HG03442 (cell line): ENCODE results near the gene PCYT2.
"Not testable (repeated sequence)": the region's sequence is repeated elsewhere in the genome, so short reads cannot be mapped to it uniquely, and the experiment has no call there.

ENCODE experiments used
- ATAC-seq: cut with Tn5 transposase; IDR thresholded peaks from one replicate; pipeline ENCODE4 v1.9.1; 2021; ENCODE audit warnings: mild to moderate bottlenecking, moderate library complexity; ENCODE audit not compliant: unreplicated experiment

Gene PCYT2

GRCh38 chr17:81911277-81911961, at the start of gene PCYT2:
PCYT2 (minus strand) TSS chr17:81911399; CDS start chr17:81911355, 44 bp downstream.
- peak; percentile 69 for ATAC-seq

- ATAC-seq = peak; percentile 8
Measured at GRCh38 chr17:81960130-81960958, 49.1 kb upstream of the PCYT2 start.

GRCh38 chr17:81959362-81960129, 48.3 kb upstream of the PCYT2 start:
- peak; percentile 64 for ATAC-seq

GRCh38 chr17:81958633-81959342, 47.6 kb upstream of the PCYT2 start:
- ATAC-seq = no peak

- ATAC-seq = no peak
Measured at GRCh38 chr17:81957691-81958432, 46.7 kb upstream of the PCYT2 start.

- ATAC-seq = no peak
Measured at GRCh38 chr17:81956607-81957589, 45.7 kb upstream of the PCYT2 start.

- no peak for ATAC-seq
Measured at GRCh38 chr17:81955756-81956544, 44.8 kb upstream of the PCYT2 start.

- no peak for ATAC-seq
Measured at GRCh38 chr17:81955058-81955681, 44.0 kb upstream of the PCYT2 start.

GRCh38 chr17:81954131-81955057, 43.2 kb upstream of the PCYT2 start:
- ATAC-seq = no peak

GRCh38 chr17:81953443-81953842, 42.2 kb upstream of the PCYT2 start:
- ATAC-seq = not testable (repeated sequence)

GRCh38 chr17:81952792-81953228, 41.6 kb upstream of the PCYT2 start:
- ATAC-seq = no peak

- no peak for ATAC-seq
Measured at GRCh38 chr17:81951785-81952684, 40.8 kb upstream of the PCYT2 start.

GRCh38 chr17:81950501-81950900, 39.3 kb upstream of the PCYT2 start:
- ATAC-seq = no peak

GRCh38 chr17:81948635-81949378, 37.6 kb upstream of the PCYT2 start:
- no peak for ATAC-seq

- ATAC-seq = no peak
Measured at GRCh38 chr17:81947189-81947588, 36.0 kb upstream of the PCYT2 start, which contains the start of gene MYADML2. MYADML2 (minus strand) TSS chr17:81947233; CDS start chr17:81941741, 5,492 bp downstream.
